ENCODE results near the gene WASF2.

WASF2 gene

GRCh38 chr1:27481994-27482620 lies 7.9 kb downstream of the WASF2 start:
- no peak overlapping the region for H3K27ac ChIP-seq (replicated peaks)
- H3K4me3 ChIP-seq (replicated peaks; ENCODE audit: insufficient read depth, low read length): no peak overlapping the region
- DNase-seq (ENCODE audit: low read depth in 1 of 2, low spot score in 1 of 2): no peak
- no peaks in the 10 kb centered on the region for H3K27me3 ChIP-seq (ENCODE audit: insufficient read depth, poor library complexity, severe bottlenecking)
- TF ChIP-seq, protein P1, sequence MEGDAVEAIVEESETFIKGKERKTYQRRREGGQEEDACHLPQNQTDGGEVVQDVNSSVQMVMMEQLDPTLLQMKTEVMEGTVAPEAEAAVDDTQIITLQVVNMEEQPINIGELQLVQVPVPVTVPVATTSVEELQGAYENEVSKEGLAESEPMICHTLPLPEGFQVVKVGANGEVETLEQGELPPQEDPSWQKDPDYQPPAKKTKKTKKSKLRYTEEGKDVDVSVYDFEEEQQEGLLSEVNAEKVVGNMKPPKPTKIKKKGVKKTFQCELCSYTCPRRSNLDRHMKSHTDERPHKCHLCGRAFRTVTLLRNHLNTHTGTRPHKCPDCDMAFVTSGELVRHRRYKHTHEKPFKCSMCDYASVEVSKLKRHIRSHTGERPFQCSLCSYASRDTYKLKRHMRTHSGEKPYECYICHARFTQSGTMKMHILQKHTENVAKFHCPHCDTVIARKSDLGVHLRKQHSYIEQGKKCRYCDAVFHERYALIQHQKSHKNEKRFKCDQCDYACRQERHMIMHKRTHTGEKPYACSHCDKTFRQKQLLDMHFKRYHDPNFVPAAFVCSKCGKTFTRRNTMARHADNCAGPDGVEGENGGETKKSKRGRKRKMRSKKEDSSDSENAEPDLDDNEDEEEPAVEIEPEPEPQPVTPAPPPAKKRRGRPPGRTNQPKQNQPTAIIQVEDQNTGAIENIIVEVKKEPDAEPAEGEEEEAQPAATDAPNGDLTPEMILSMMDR (IDR thresholded peaks at IDR 0.05; ENCODE audit: insufficient read depth, low read length): no peak
- TF ChIP-seq GABPA (IDR thresholded peaks at IDR 0.05; ENCODE audit: low read depth): no peak
- TF ChIP-seq POLR2AphosphoS5 (IDR thresholded peaks at IDR 0.05; ENCODE audit: low read depth): no peak

DNA sequence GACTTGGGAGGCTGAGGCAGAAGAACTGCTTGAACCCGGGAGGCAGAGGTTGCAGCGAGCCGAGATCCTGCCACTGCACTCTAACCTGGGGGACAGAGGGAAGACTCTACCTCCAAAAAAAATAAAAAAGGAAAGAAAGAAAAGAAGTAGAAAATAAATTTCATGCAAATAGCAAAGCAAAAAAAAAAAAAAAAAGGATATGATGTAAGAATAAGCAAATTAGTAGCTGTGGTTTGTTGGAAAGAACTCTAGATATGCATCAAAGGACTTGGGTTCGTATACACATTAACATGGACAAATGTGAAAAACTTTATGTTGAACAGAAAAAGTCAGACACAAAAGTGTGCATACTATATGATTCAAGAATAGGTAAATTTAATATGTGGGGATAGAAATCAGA lies 11.9 kb downstream of the WASF2 start:
- no peaks in the 10 kb centered on the region for H3K27me3 ChIP-seq (ENCODE audit: insufficient read depth, poor library complexity, severe bottlenecking)
- no peak for DNase-seq (ENCODE audit: low read depth in 1 of 2, low spot score in 1 of 2)
- H3K27ac ChIP-seq (replicated peaks): no peak overlapping the region
- no peak overlapping the region for H3K4me3 ChIP-seq (replicated peaks; ENCODE audit: insufficient read depth, low read length)
- no peak for TF ChIP-seq REST (IDR thresholded peaks at IDR 0.05; ENCODE audit: insufficient replicate concordance, low read depth)
- TF ChIP-seq GABPA (IDR thresholded peaks at IDR 0.05; ENCODE audit: low read depth): no peak
- TF ChIP-seq, protein P1 (IDR thresholded peaks at IDR 0.05; ENCODE audit: insufficient read depth, low read length): no peak
- no peak for TF ChIP-seq POLR2AphosphoS5 (IDR thresholded peaks at IDR 0.05; ENCODE audit: low read depth)
- no peak for TF ChIP-seq SPI1 (IDR thresholded peaks at IDR 0.05; ENCODE audit: borderline replicate concordance, low read depth)

GRCh38 chr1:27476237-27476636 lies 13.7 kb downstream of the WASF2 start:
- DNase-seq (ENCODE audit: low read depth in 1 of 2, low spot score in 1 of 2): no peak
- TF ChIP-seq, protein P1 (IDR thresholded peaks at IDR 0.05; ENCODE audit: insufficient read depth, low read length): no peak
- TF ChIP-seq REST (IDR thresholded peaks at IDR 0.05; ENCODE audit: insufficient replicate concordance, low read depth): no peak
- TF ChIP-seq POLR2AphosphoS5 (IDR thresholded peaks at IDR 0.05; ENCODE audit: low read depth): no peak
- TF ChIP-seq SPI1 (IDR thresholded peaks at IDR 0.05; ENCODE audit: borderline replicate concordance, low read depth): no peak
- TF ChIP-seq GABPA (IDR thresholded peaks at IDR 0.05; ENCODE audit: low read depth): no peak
- Histone ChIP-seq H3K27me3 (ENCODE audit: insufficient read depth, poor library complexity, severe bottlenecking) (no peaks in the 10 kb centered on the region), H3K27ac (replicated peaks) (no peak overlapping the region), H3K4me3 (replicated peaks; ENCODE audit: insufficient read depth, low read length) (no peak overlapping the region)

GRCh38 chr1:27475720-27476119 lies 14.2 kb downstream of the WASF2 start:
- Histone ChIP-seq H3K27ac (replicated peaks) (no peak overlapping the region), H3K4me3 (replicated peaks; ENCODE audit: insufficient read depth, low read length) (no peak overlapping the region), H3K27me3 (ENCODE audit: insufficient read depth, poor library complexity, severe bottlenecking) (no peaks in the 10 kb centered on the region)
- DNase-seq (ENCODE audit: low read depth in 1 of 2, low spot score in 1 of 2): no peak
- TF ChIP-seq GABPA (IDR thresholded peaks at IDR 0.05; ENCODE audit: low read depth) (no peak), SPI1 (IDR thresholded peaks at IDR 0.05; ENCODE audit: borderline replicate concordance, low read depth) (no peak), POLR2AphosphoS5 (IDR thresholded peaks at IDR 0.05; ENCODE audit: low read depth) (no peak), REST (IDR thresholded peaks at IDR 0.05; ENCODE audit: insufficient replicate concordance, low read depth) (no peak)
- TF ChIP-seq, protein P1 (IDR thresholded peaks at IDR 0.05; ENCODE audit: insufficient read depth, low read length): no peak
